NT2/D1 (cell line): Measurements from ENCODE around the gene MAPK14.
"Not testable (repeated sequence)": the region's sequence is repeated elsewhere in the genome, so short reads cannot be mapped to it uniquely, and the experiment has no call there.

Experiments used
- DNase-seq: peaks from one replicate; pipeline ENCODE4 v3.0.0-alpha.2; 2011; ENCODE audit warnings: low read depth, low spot score
- H3K27me3 ChIP-seq: 2 replicates; pipeline ENCODE4 v1.6.0; 2011; ENCODE audit warnings: mild to moderate bottlenecking; ENCODE audit not compliant: insufficient read length, insufficient read depth
- H3K36me3 ChIP-seq: 2 replicates; pipeline ENCODE4 v1.6.1; 2011; ENCODE audit warnings: mild to moderate bottlenecking, low read length, mixed read lengths; ENCODE audit not compliant: insufficient read depth, insufficient read length
- H3K4me1 ChIP-seq: 2 replicates; pipeline ENCODE4 v1.5.1; 2011; ENCODE audit not compliant: insufficient read depth, insufficient read length
- H3K4me3 ChIP-seq: 2 replicates; pipeline ENCODE4 v1.5.1; 2011; ENCODE audit warnings: low read depth; ENCODE audit not compliant: insufficient read length
- H3K9ac ChIP-seq: 2 replicates; pipeline ENCODE4 v1.6.0; 2011; ENCODE audit warnings: low read depth; ENCODE audit not compliant: insufficient read length
- H3K9me3 ChIP-seq: 2 replicates; pipeline ENCODE4 v1.5.1; 2011; ENCODE audit warnings: mild to moderate bottlenecking, low read length; ENCODE audit not compliant: insufficient read depth
- SUZ12 ChIP-seq: IDR thresholded peaks from 2 replicates; pipeline ENCODE4 v1.6.1; 2011; ENCODE audit not compliant: insufficient read length, insufficient read depth; ENCODE audit errors: extremely low read depth
- YY1 ChIP-seq: IDR thresholded peaks from 2 replicates; pipeline ENCODE4 v1.6.1; 2011; ENCODE audit not compliant: insufficient read length, insufficient read depth
- ZNF274 ChIP-seq: IDR thresholded peaks from 2 replicates; pipeline ENCODE4 v1.6.1; 2011; ENCODE audit warnings: mild to moderate bottlenecking, low read depth, low read length

The MAPK14 gene

GRCh38 chr6:36124881-36125280 lies 97.3 kb downstream of the MAPK14 start:
- Histone ChIP-seq H3K9me3 (no peaks in the 10 kb centered on the region), H3K36me3 (no peaks in the 10 kb centered on the region), H3K9ac (no peak overlapping the region), H3K4me1 (peaks cover 4% of the 10 kb centered on the region), H3K4me3 (no peak overlapping the region), H3K27me3 (peaks cover 15% of the 10 kb centered on the region)
- DNase-seq, result no peak
- TF ChIP-seq SUZ12, result no peak
- no peak for TF ChIP-seq YY1
- no peak for TF ChIP-seq ZNF274

- Histone ChIP-seq H3K4me1 (peaks cover 4% of the 10 kb centered on the region), H3K27me3 (peaks cover 18% of the 10 kb centered on the region), H3K9me3 (no peaks in the 10 kb centered on the region), H3K36me3 (no peaks in the 10 kb centered on the region), H3K4me3 (no peak overlapping the region), H3K9ac (no peak overlapping the region)
- no peak for DNase-seq
- TF ChIP-seq SUZ12, result no peak
- no peak for TF ChIP-seq YY1
- TF ChIP-seq ZNF274, result no peak
Observed at GRCh38 chr6:36125575-36125974, 98.0 kb downstream of the MAPK14 start.

GRCh38 chr6:36126121-36126520 lies 98.5 kb downstream of the MAPK14 start:
- Histone ChIP-seq H3K27me3 (peaks cover 18% of the 10 kb centered on the region), H3K4me3 (no peak overlapping the region), H3K9ac (no peak overlapping the region), H3K4me1 (peaks cover 5% of the 10 kb centered on the region), H3K9me3 (no peaks in the 10 kb centered on the region), H3K36me3 (no peaks in the 10 kb centered on the region)
- no peak for DNase-seq
- TF ChIP-seq ZNF274 (no peak), YY1 (no peak), SUZ12 (no peak)

GRCh38 chr6:36126553-36127458 lies 99.2 kb downstream of the MAPK14 start:
- Histone ChIP-seq H3K4me1 (peaks cover 10% of the 10 kb centered on the region), H3K9ac (no peak overlapping the region), H3K4me3 (no peak overlapping the region)

GRCh38 chr6:36127462-36128016 lies 99.9 kb downstream of the MAPK14 start:
- no peaks in the 10 kb centered on the region for H3K9me3 ChIP-seq
- H3K4me3 ChIP-seq, result no peak overlapping the region
- no peak for DNase-seq
- H3K9ac ChIP-seq, result no peak overlapping the region
- peaks cover 10% of the 10 kb centered on the region for H3K4me1 ChIP-seq
- no peaks in the 10 kb centered on the region for H3K36me3 ChIP-seq
- H3K27me3 ChIP-seq, result peaks cover 18% of the 10 kb centered on the region
- no peak for TF ChIP-seq SUZ12
- TF ChIP-seq ZNF274, result no peak
- no peak for TF ChIP-seq YY1

More at GRCh38 chr6:36126553-36127458, 99.2 kb downstream of the MAPK14 start:
- DNase-seq, result no peak
- no peak for TF ChIP-seq SUZ12
- no peak for TF ChIP-seq ZNF274
- no peak for TF ChIP-seq YY1
- no peaks in the 10 kb centered on the region for H3K9me3 ChIP-seq
- peaks cover 18% of the 10 kb centered on the region for H3K27me3 ChIP-seq
- H3K36me3 ChIP-seq, result no peaks in the 10 kb centered on the region

GRCh38 chr6:36128073-36128472 lies 100.5 kb downstream of the MAPK14 start:
- TF ChIP-seq YY1 (no peak), SUZ12 (no peak), ZNF274 (no peak)
- DNase-seq, result no peak
- H3K9me3 ChIP-seq, result no peaks in the 10 kb centered on the region
- no peaks in the 10 kb centered on the region for H3K36me3 ChIP-seq
- H3K4me1 ChIP-seq, result peaks cover 8% of the 10 kb centered on the region
- H3K27me3 ChIP-seq, result peaks cover 18% of the 10 kb centered on the region
- no peak overlapping the region for H3K9ac ChIP-seq
- H3K4me3 ChIP-seq, result no peak overlapping the region

GRCh38 chr6:36128793-36129192 lies 101.2 kb downstream of the MAPK14 start:
- Histone ChIP-seq H3K36me3 (no peaks in the 10 kb centered on the region), H3K9me3 (no peaks in the 10 kb centered on the region), H3K9ac (no peak overlapping the region), H3K27me3 (peaks cover 18% of the 10 kb centered on the region), H3K4me3 (no peak overlapping the region), H3K4me1 (peaks cover 8% of the 10 kb centered on the region)
- no peak for DNase-seq
- no peak for TF ChIP-seq ZNF274
- no peak for TF ChIP-seq YY1
- TF ChIP-seq SUZ12, result no peak

- not testable (repeated sequence) for H3K9ac ChIP-seq, H3K4me1 ChIP-seq, H3K9me3 ChIP-seq, H3K36me3 ChIP-seq, DNase-seq, H3K4me3 ChIP-seq
- H3K27me3 ChIP-seq, result peaks cover 18% of the 10 kb centered on the region
Observed at GRCh38 chr6:36129334-36129733, 101.7 kb downstream of the MAPK14 start.
